Measurements from ENCODE around the gene ZNF282.
A peak's percentile ranks its signal among the peaks of the same experiment; 100 is the strongest.

Gene ZNF282
- total RNA-seq, result 22.1 to 68.7 (median 38.7) reads per million in 9 experiments

- H3K9me3 Mint-ChIP-seq, result no peaks in the 10 kb centered on the region
- H3K4me3 Mint-ChIP-seq, result peak within 1 kb of the TSS; percentile 84 to 85
- ATAC-seq (replicated peaks) (peak; percentile 83), DNase-seq (peak; percentile 47 to 60 (median 47))
- H3K27me3 Mint-ChIP-seq, result no peaks in the 10 kb centered on the region
- peak within 1 kb of the TSS; percentile 90 to 94 for H3K27ac Mint-ChIP-seq
- H3K36me3 Mint-ChIP-seq (ENCODE audit: insufficient read depth), result peaks cover 20% of the 10 kb centered on the region
- peaks cover 26 to 30% of the 10 kb centered on the region in 2 donors for H3K4me1 Mint-ChIP-seq (ENCODE audit: low read depth in 2 of 2)
These were observed at the start of gene ZNF282 for GRCh38 chr7:149195180-149196150. ZNF282 (plus strand) TSS chr7:149195546; CDS start chr7:149195590, 44 bp downstream.

- DNase-seq (peak; percentile 72 to 79 (median 79)), ATAC-seq (replicated peaks) (peak; percentile 77)
- Mint-ChIP-seq H3K9me3 (no peaks in the 10 kb centered on the region), H3K36me3 (ENCODE audit: insufficient read depth) (peaks cover 16% of the 10 kb centered on the region), H3K4me3 (peak within 1 kb of the TSS; percentile 79 to 82), H3K27me3 (no peaks in the 10 kb centered on the region), H3K4me1 (ENCODE audit: low read depth in 2 of 2) (peaks cover 18 to 21% of the 10 kb centered on the region in 2 donors), H3K27ac (peak within 1 kb of the TSS; percentile 77 to 78)
These were observed 48.1 kb upstream of the ZNF282 start, which contains the start of gene ZNF398 for GRCh38 chr7:149147072-149147751. ZNF398 (plus strand) TSS chr7:149147453; CDS start chr7:149147743, 290 bp downstream.

GRCh38 chr7:149147752-149148653, 47.3 kb upstream of the ZNF282 start:
- H3K36me3 Mint-ChIP-seq (ENCODE audit: insufficient read depth), result peaks cover 20% of the 10 kb centered on the region
- ATAC-seq (replicated peaks), result peak; percentile 51
- H3K4me1 Mint-ChIP-seq (ENCODE audit: low read depth in 2 of 2), result peaks cover 18 to 23% of the 10 kb centered on the region in 2 donors
- peak overlapping the region; percentile 77 to 78 for H3K27ac Mint-ChIP-seq
- peak; percentile 56 to 66 (median 65) for DNase-seq
- peak overlapping the region; percentile 79 to 82 for H3K4me3 Mint-ChIP-seq
- H3K27me3 Mint-ChIP-seq, result no peaks in the 10 kb centered on the region
- no peaks in the 10 kb centered on the region for H3K9me3 Mint-ChIP-seq

GRCh38 chr7:149150981-149151380, 44.4 kb upstream of the ZNF282 start:
- DNase-seq (no peak), ATAC-seq (replicated peaks) (no peak)
- Mint-ChIP-seq H3K36me3 (ENCODE audit: insufficient read depth) (peaks cover 46% of the 10 kb centered on the region), H3K27me3 (no peaks in the 10 kb centered on the region), H3K4me3 (no peak overlapping the region), H3K9me3 (no peaks in the 10 kb centered on the region), H3K4me1 (ENCODE audit: low read depth in 2 of 2) (peaks cover 23 to 33% of the 10 kb centered on the region in 2 donors), H3K27ac (no peak overlapping the region)

- Mint-ChIP-seq H3K36me3 (ENCODE audit: insufficient read depth) (peaks cover 49% of the 10 kb centered on the region), H3K27me3 (no peaks in the 10 kb centered on the region), H3K9me3 (no peaks in the 10 kb centered on the region), H3K27ac (peak overlapping the region; percentile 26 to 88), H3K4me3 (no peak overlapping the region), H3K4me1 (ENCODE audit: low read depth in 2 of 2) (peaks cover 22 to 36% of the 10 kb centered on the region in 2 donors)
- ATAC-seq (replicated peaks) (no peak), DNase-seq (no peak)
These were observed 42.0 kb upstream of the ZNF282 start for GRCh38 chr7:149153346-149153745.

GRCh38 chr7:149154056-149154455, 41.3 kb upstream of the ZNF282 start:
- H3K4me1 Mint-ChIP-seq (ENCODE audit: low read depth in 2 of 2), result peaks cover 21 to 30% of the 10 kb centered on the region in 2 donors
- H3K4me3 Mint-ChIP-seq, result no peak overlapping the region
- peak overlapping the region; percentile 26 to 88 for H3K27ac Mint-ChIP-seq
- H3K9me3 Mint-ChIP-seq, result no peaks in the 10 kb centered on the region
- H3K36me3 Mint-ChIP-seq (ENCODE audit: insufficient read depth), result peaks cover 47% of the 10 kb centered on the region
- H3K27me3 Mint-ChIP-seq, result no peaks in the 10 kb centered on the region
- ATAC-seq (replicated peaks) (no peak), DNase-seq (no peak)

- Mint-ChIP-seq H3K9me3 (no peaks in the 10 kb centered on the region), H3K27ac (peak overlapping the region in 1 of 2 donors; percentile 73), H3K4me1 (ENCODE audit: low read depth in 2 of 2) (peaks cover 18 to 19% of the 10 kb centered on the region in 2 donors), H3K36me3 (ENCODE audit: insufficient read depth) (peaks cover 59% of the 10 kb centered on the region), H3K4me3 (no peak overlapping the region), H3K27me3 (no peaks in the 10 kb centered on the region)
- ATAC-seq (replicated peaks) (no peak), DNase-seq (no peak)
These were observed 38.4 kb upstream of the ZNF282 start for GRCh38 chr7:149156898-149157297.

GRCh38 chr7:149161241-149161848, 34.0 kb upstream of the ZNF282 start:
- Mint-ChIP-seq H3K4me1 (ENCODE audit: low read depth in 2 of 2) (peaks cover 9 to 11% of the 10 kb centered on the region in 2 donors), H3K27ac (peak overlapping the region in 1 of 2 donors; percentile 46), H3K36me3 (ENCODE audit: insufficient read depth) (peaks cover 45% of the 10 kb centered on the region), H3K27me3 (no peaks in the 10 kb centered on the region), H3K4me3 (no peak overlapping the region), H3K9me3 (no peaks in the 10 kb centered on the region)
- no peak for DNase-seq
- no peak for ATAC-seq (replicated peaks)

- no peak for DNase-seq
- no peak overlapping the region for H3K4me3 Mint-ChIP-seq
- peaks cover 62% of the 10 kb centered on the region for H3K36me3 Mint-ChIP-seq (ENCODE audit: insufficient read depth)
- H3K9me3 Mint-ChIP-seq, result no peaks in the 10 kb centered on the region
- ATAC-seq (replicated peaks), result no peak
- no peak overlapping the region for H3K27ac Mint-ChIP-seq
- H3K4me1 Mint-ChIP-seq (ENCODE audit: low read depth in 2 of 2), result peaks cover 4 to 5% of the 10 kb centered on the region in 2 donors
- no peaks in the 10 kb centered on the region for H3K27me3 Mint-ChIP-seq
These were observed 29.2 kb upstream of the ZNF282 start for GRCh38 chr7:149166142-149166541.

- no peak overlapping the region for H3K4me3 Mint-ChIP-seq
- H3K36me3 Mint-ChIP-seq (ENCODE audit: insufficient read depth), result peaks cover 64% of the 10 kb centered on the region
- ATAC-seq (replicated peaks), result no peak
- H3K9me3 Mint-ChIP-seq, result no peaks in the 10 kb centered on the region
- H3K27ac Mint-ChIP-seq, result peak overlapping the region in 1 of 2 donors; percentile 72
- H3K27me3 Mint-ChIP-seq, result no peaks in the 10 kb centered on the region
- H3K4me1 Mint-ChIP-seq (ENCODE audit: low read depth in 2 of 2), result peaks cover 0 to 4% of the 10 kb centered on the region in 2 donors
- DNase-seq, result no peak
These were observed 28.6 kb upstream of the ZNF282 start for GRCh38 chr7:149166630-149167352.

- Mint-ChIP-seq H3K4me1 (ENCODE audit: low read depth in 2 of 2) (no peaks in the 10 kb centered on the region), H3K36me3 (ENCODE audit: insufficient read depth) (peaks cover 65% of the 10 kb centered on the region), H3K4me3 (no peak overlapping the region), H3K27ac (peak overlapping the region in 1 of 2 donors; percentile 38), H3K27me3 (no peaks in the 10 kb centered on the region), H3K9me3 (no peaks in the 10 kb centered on the region)
- ATAC-seq (replicated peaks) (no peak), DNase-seq (no peak)
These were observed 23.3 kb upstream of the ZNF282 start for GRCh38 chr7:149171892-149172533.

Measured in effector memory CD8-positive, alpha-beta T cell (primary cell).